Ishikawa (cell line): ENCODE results near the gene SIX5.

Experiments
- CEBPB ChIP-seq: IDR thresholded peaks from 2 replicates; pipeline ENCODE4 v1.6.1; 2012
- CREB1 ChIP-seq: IDR thresholded peaks from 2 replicates; pipeline ENCODE4 v1.6.1; 2012; ENCODE audit warnings: low read depth
- EGR1 ChIP-seq: IDR thresholded peaks from 2 replicates; pipeline ENCODE4 v1.6.1; 2012
- EP300 ChIP-seq: IDR thresholded peaks from 2 replicates; pipeline ENCODE4 v1.6.1; 2012; ENCODE audit warnings: borderline replicate concordance
- FOXM1 ChIP-seq: IDR thresholded peaks from 2 replicates; pipeline ENCODE4 v1.6.1; 2012; ENCODE audit warnings: low read depth, borderline replicate concordance
- MAX ChIP-seq: IDR thresholded peaks from 2 replicates; pipeline ENCODE4 v1.6.1; 2012
- NFIC ChIP-seq: IDR thresholded peaks from 2 replicates; pipeline ENCODE4 v1.6.1; 2012
- RAD21 ChIP-seq: IDR thresholded peaks from 2 replicates; pipeline ENCODE4 v1.6.1; 2012; ENCODE audit warnings: low read depth
- REST ChIP-seq: IDR thresholded peaks from 2 replicates; pipeline ENCODE4 v1.6.1; 2012; ENCODE audit warnings: low read depth, mild to moderate bottlenecking
- TAF1 ChIP-seq: IDR thresholded peaks from 2 replicates; pipeline ENCODE4 v1.6.1; 2012; ENCODE audit warnings: low read depth, mild to moderate bottlenecking
- TCF12 ChIP-seq: IDR thresholded peaks from 2 replicates; pipeline ENCODE4 v1.6.1; 2012; ENCODE audit warnings: low read depth
- TEAD4 ChIP-seq: IDR thresholded peaks from 2 replicates; pipeline ENCODE4 v1.6.1; 2012
- USF1 ChIP-seq: IDR thresholded peaks from 2 replicates; pipeline ENCODE4 v1.6.1; 2012
- YY1 ChIP-seq: IDR thresholded peaks from 2 replicates; pipeline ENCODE4 v1.6.1; 2012; ENCODE audit warnings: low read depth
- ZBTB7A ChIP-seq: IDR thresholded peaks from 2 replicates; pipeline ENCODE4 v1.6.1; 2012; ENCODE audit warnings: low read depth

The SIX5 gene

GRCh38 chr19:45768984-45769782 lies at the start of gene SIX5:
SIX5 (minus strand) TSS chr19:45769252; CDS start chr19:45768844, 408 bp downstream.
- TF ChIP-seq TCF12, result peak; percentile 90
- peak; percentile 91 for TF ChIP-seq MAX
- TF ChIP-seq REST, result no peak
- TF ChIP-seq CEBPB, result no peak
- TF ChIP-seq FOXM1, result peak; percentile 34; the same call in 1 of the 2 replicates
- TF ChIP-seq TEAD4, result peak; percentile 90
- TF ChIP-seq ZBTB7A, result peak; percentile 21; the same call in 1 of the 2 replicates
- TF ChIP-seq RAD21, result no peak
- TF ChIP-seq TAF1, result peak; percentile 58
- peak; percentile 20; the same call in 1 of the 2 replicates for TF ChIP-seq USF1
- TF ChIP-seq EP300, result peak; percentile 20; the same call in 1 of the 2 replicates
- TF ChIP-seq CREB1, result no peak
- peak; percentile 66 for TF ChIP-seq EGR1
- TF ChIP-seq NFIC, result peak; percentile 88
- TF ChIP-seq YY1, result no peak; the same call in 1 of the 2 replicates

GRCh38 chr19:45817725-45818301 lies 48.8 kb upstream of the SIX5 start:
- TF ChIP-seq FOXM1 (no peak), ZBTB7A (peak; percentile 41; the same call in 1 of the 2 replicates)

GRCh38 chr19:45817010-45817724 lies 48.1 kb upstream of the SIX5 start:
- TF ChIP-seq USF1 (peak; percentile 87), CEBPB (no peak), FOXM1 (no peak), RAD21 (peak; percentile 81), CREB1 (no peak), REST (no peak), TCF12 (no peak), ZBTB7A (no peak), TEAD4 (no peak), MAX (peak; percentile 70)

- no peak for TF ChIP-seq ZBTB7A
- TF ChIP-seq TCF12, result no peak
- no peak for TF ChIP-seq CEBPB
- TF ChIP-seq FOXM1, result no peak
- TF ChIP-seq MAX, result no peak
- TF ChIP-seq NFIC, result no peak
- no peak for TF ChIP-seq EP300
Measured at GRCh38 chr19:45816236-45817009, 47.4 kb upstream of the SIX5 start.
